Breast epithelium (tissue), 3 donors: ENCODE results near the gene FAM83F.

Experiments
- POLR2A ChIP-seq: fragments of 450-650 bp; IDR thresholded peaks from one replicate; pipeline ENCODE4 v1.6.1; 2016; ENCODE audit warnings: antibody characterized with exemption, mild to moderate bottlenecking, moderate library complexity
- TF ChIP-seq, protein P1 (sequence below), 3 donors: fragments of 450-650 bp; IDR thresholded peaks; one replicate each; pipeline ENCODE4 v1.5.1; 2016 to 2017; ENCODE audit warnings: antibody characterized with exemption in 3 of 3, mild to moderate bottlenecking in 3 of 3, moderate library complexity in 3 of 3

- TF ChIP-seq, protein P1, sequence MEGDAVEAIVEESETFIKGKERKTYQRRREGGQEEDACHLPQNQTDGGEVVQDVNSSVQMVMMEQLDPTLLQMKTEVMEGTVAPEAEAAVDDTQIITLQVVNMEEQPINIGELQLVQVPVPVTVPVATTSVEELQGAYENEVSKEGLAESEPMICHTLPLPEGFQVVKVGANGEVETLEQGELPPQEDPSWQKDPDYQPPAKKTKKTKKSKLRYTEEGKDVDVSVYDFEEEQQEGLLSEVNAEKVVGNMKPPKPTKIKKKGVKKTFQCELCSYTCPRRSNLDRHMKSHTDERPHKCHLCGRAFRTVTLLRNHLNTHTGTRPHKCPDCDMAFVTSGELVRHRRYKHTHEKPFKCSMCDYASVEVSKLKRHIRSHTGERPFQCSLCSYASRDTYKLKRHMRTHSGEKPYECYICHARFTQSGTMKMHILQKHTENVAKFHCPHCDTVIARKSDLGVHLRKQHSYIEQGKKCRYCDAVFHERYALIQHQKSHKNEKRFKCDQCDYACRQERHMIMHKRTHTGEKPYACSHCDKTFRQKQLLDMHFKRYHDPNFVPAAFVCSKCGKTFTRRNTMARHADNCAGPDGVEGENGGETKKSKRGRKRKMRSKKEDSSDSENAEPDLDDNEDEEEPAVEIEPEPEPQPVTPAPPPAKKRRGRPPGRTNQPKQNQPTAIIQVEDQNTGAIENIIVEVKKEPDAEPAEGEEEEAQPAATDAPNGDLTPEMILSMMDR (IDR thresholded peaks at IDR 0.05): no peak
- no peak for TF ChIP-seq POLR2A
Measured at GRCh38 chr22:40082184-40082583, 87.4 kb downstream of the FAM83F start.
